Measurements from ENCODE around the gene NRGN. TPM values are rescaled to one million over a fixed set of nuclear protein-coding genes. Genes with fewer than 3 reads are reported as not detected.
A peak's percentile ranks its signal among the peaks of the same experiment; 100 is the strongest.

The NRGN gene
- total RNA-seq, 2 experiments from 2014 or later = 6.8 to 16.9 TPM

- no peak overlapping the region for H3K27ac ChIP-seq (ENCODE audit: low read depth, low read length, poor library complexity, severe bottlenecking)
- POLR2A ChIA-PET = interaction anchor here (0.6 to 1.2 kb wide), 3 partner anchors 15 to 112 kb away, joined by 3 to 5 read pairs (median 4); no protein-coding TSS in a partner anchor
- CTCF ChIA-PET (ENCODE audit: unreplicated experiment) = no interaction called here
- intact Hi-C loops (cut with micrococcal nuclease; ENCODE audit: unreplicated experiment) = loop anchor here (5.0 kb wide), 1 partner anchor 89 kb away; no protein-coding TSS in a partner anchor
- no peaks in the 10 kb centered on the region for H3K79me2 ChIP-seq (ENCODE audit: insufficient read depth, low read depth, low read length)
- H3K9me2 ChIP-seq (ENCODE audit: insufficient read depth, low read length) = no peaks in the 10 kb centered on the region
- H3K9me3 ChIP-seq (ENCODE audit: low read length) = no peaks in the 10 kb centered on the region
- BruUV-seq (replicated peaks) = no TSS peak
- H4K20me1 ChIP-seq (ENCODE audit: insufficient read depth, low read length) = no peaks in the 10 kb centered on the region
- DNase-seq (ENCODE audit: low spot score) = no peak
- H3K4me2 ChIP-seq (ENCODE audit: low read length) = no peak overlapping the region
- no peak for TF ChIP-seq EZH2phosphoT487 (IDR thresholded peaks at IDR 0.05; ENCODE audit: borderline replicate concordance, low read depth, low read length)
- TF ChIP-seq CTCF (conservative IDR thresholded peaks at IDR 0.05; ENCODE audit: low read length) = no peak
- H3K4me1 ChIP-seq (ENCODE audit: insufficient read depth, low read length, poor library complexity, severe bottlenecking) = peaks cover 15% of the 10 kb centered on the region
- H3K36me3 ChIP-seq (ENCODE audit: insufficient read depth, low read length) = no peaks in the 10 kb centered on the region
- H2AFZ ChIP-seq (ENCODE audit: low read length) = no peak overlapping the region
- no peak overlapping the region for H3K4me3 ChIP-seq (ENCODE audit: low read depth, low read length, poor library complexity, severe bottlenecking)
These were observed 9.0 kb downstream of the NRGN start for GRCh38 chr11:124748481-124749343.

GRCh38 chr11:124749912-124750311, 10.2 kb downstream of the NRGN start:
- TSS peak; percentile 45 for BruUV-seq (replicated peaks)
- H4K20me1 ChIP-seq (ENCODE audit: insufficient read depth, low read length) = no peaks in the 10 kb centered on the region
- H3K79me2 ChIP-seq (ENCODE audit: insufficient read depth, low read depth, low read length) = no peaks in the 10 kb centered on the region
- no peak overlapping the region for H3K4me3 ChIP-seq (ENCODE audit: low read depth, low read length, poor library complexity, severe bottlenecking)
- TF ChIP-seq CTCF (conservative IDR thresholded peaks at IDR 0.05; ENCODE audit: low read length) (no peak), EZH2phosphoT487 (IDR thresholded peaks at IDR 0.05; ENCODE audit: borderline replicate concordance, low read depth, low read length) (no peak)
- H3K36me3 ChIP-seq (ENCODE audit: insufficient read depth, low read length) = no peaks in the 10 kb centered on the region
- ChIA-PET CTCF (ENCODE audit: unreplicated experiment) (interaction anchor here (1.5 kb wide), 1 partner anchor 47 kb away, joined by 3 read pairs; no protein-coding TSS in a partner anchor), POLR2A (no interaction called here)
- no peaks in the 10 kb centered on the region for H3K9me2 ChIP-seq (ENCODE audit: insufficient read depth, low read length)
- H3K4me2 ChIP-seq (ENCODE audit: low read length) = peak overlapping the region; percentile 12; the same call in 1 of the 2 replicates
- DNase-seq (ENCODE audit: low spot score) = no peak
- no peak overlapping the region for H3K27ac ChIP-seq (ENCODE audit: low read depth, low read length, poor library complexity, severe bottlenecking)
- no peaks in the 10 kb centered on the region for H3K9me3 ChIP-seq (ENCODE audit: low read length)
- H3K4me1 ChIP-seq (ENCODE audit: insufficient read depth, low read length, poor library complexity, severe bottlenecking) = peaks cover 15% of the 10 kb centered on the region
- H2AFZ ChIP-seq (ENCODE audit: low read length) = no peak overlapping the region
- intact Hi-C loops (cut with micrococcal nuclease; ENCODE audit: unreplicated experiment) = loop anchor here (5.0 kb wide), 1 partner anchor 87 kb away; no protein-coding TSS in a partner anchor

GRCh38 chr11:124751391-124751740, 11.6 kb downstream of the NRGN start:
- Histone ChIP-seq H3K36me3 (ENCODE audit: insufficient read depth, low read length) (no peaks in the 10 kb centered on the region), H4K20me1 (ENCODE audit: insufficient read depth, low read length) (no peaks in the 10 kb centered on the region), H2AFZ (ENCODE audit: low read length) (no peak overlapping the region), H3K27ac (ENCODE audit: low read depth, low read length, poor library complexity, severe bottlenecking) (no peak overlapping the region), H3K4me1 (ENCODE audit: insufficient read depth, low read length, poor library complexity, severe bottlenecking) (peaks cover 15% of the 10 kb centered on the region), H3K9me2 (ENCODE audit: insufficient read depth, low read length) (no peaks in the 10 kb centered on the region), H3K4me2 (ENCODE audit: low read length) (no peak overlapping the region), H3K4me3 (ENCODE audit: low read depth, low read length, poor library complexity, severe bottlenecking) (no peak overlapping the region), H3K79me2 (ENCODE audit: insufficient read depth, low read depth, low read length) (no peaks in the 10 kb centered on the region), H3K9me3 (ENCODE audit: low read length) (no peaks in the 10 kb centered on the region)
- DNase-seq (ENCODE audit: low spot score) = no peak
- ChIA-PET POLR2A (no interaction called here), CTCF (ENCODE audit: unreplicated experiment) (interaction anchor here (0.6 to 0.7 kb wide), 2 partner anchors 127 to 1015 kb away, joined by 3 to 4 read pairs; no protein-coding TSS in a partner anchor)
- no peak for TF ChIP-seq EZH2phosphoT487 (IDR thresholded peaks at IDR 0.05; ENCODE audit: borderline replicate concordance, low read depth, low read length)
- TF ChIP-seq CTCF (conservative IDR thresholded peaks at IDR 0.05; ENCODE audit: low read length) = no peak
- no TSS peak for BruUV-seq (replicated peaks)
- intact Hi-C loops (cut with micrococcal nuclease; ENCODE audit: unreplicated experiment) = no loop called here

All from OCI-LY7 (cell line).